BJ (cell line): ENCODE results near the gene CASKIN1. TPM values are rescaled to one million over a fixed set of nuclear protein-coding genes. Genes with fewer than 3 reads are reported as not detected.
"Not testable (repeated sequence)": the region's sequence is repeated elsewhere in the genome, so short reads cannot be mapped to it uniquely, and the experiment has no call there.

Experiments
- CTCF ChIA-PET: fragments of 350-600 bp; formaldehyde crosslinking; extraction: SDS; loops from one replicate; lab custom pipeline; 2021; ENCODE audit warnings: antibody characterized with exemption, inconsistent platforms; lab: Yijun Ruan, JAX
- POLR2A ChIA-PET: fragments of 300-600 bp; sonication (Branson Sonifier 250); formaldehyde crosslinking; extraction: SDS; loops from one replicate; lab custom pipeline; 2021; ENCODE audit warnings: antibody characterized with exemption; lab: Charles Lee
- DNase-seq: peaks from one replicate; pipeline ENCODE4 v3.0.0-alpha.2; 2011; ENCODE audit warnings: low read depth
- H3K27me3 ChIP-seq: 2 replicates; pipeline ENCODE4 v1.6.0; 2011; ENCODE audit warnings: low read length; ENCODE audit not compliant: control insufficient read depth, insufficient read depth
- H3K36me3 ChIP-seq: 2 replicates; pipeline ENCODE4 v1.5.1; 2011; ENCODE audit warnings: low read length; ENCODE audit not compliant: control insufficient read depth, insufficient read depth
- H3K4me3 ChIP-seq: 2 replicates; pipeline ENCODE4 v1.5.1; 2011; ENCODE audit warnings: low read depth, mild to moderate bottlenecking, control low read depth, low read length
- polyA plus RNA-seq: library from polyadenylated mRNA; depleted of rRNA; stranded (reverse); fragments of >200 nt; gene quantifications from 2 replicates; pipeline ENCODE4 v1.2.3, GENCODE V29; 2011
- TF ChIP-seq, protein P1 (sequence below): IDR thresholded peaks from 2 replicates; pipeline ENCODE4 v1.5.1; 2011; ENCODE audit warnings: low read depth, mild to moderate bottlenecking, control low read depth, inconsistent platforms, low read length, moderate library complexity; ENCODE audit not compliant: insufficient read depth

CASKIN1 gene
- polyA plus RNA-seq, 1 experiment, result 0.01 TPM

DNA sequence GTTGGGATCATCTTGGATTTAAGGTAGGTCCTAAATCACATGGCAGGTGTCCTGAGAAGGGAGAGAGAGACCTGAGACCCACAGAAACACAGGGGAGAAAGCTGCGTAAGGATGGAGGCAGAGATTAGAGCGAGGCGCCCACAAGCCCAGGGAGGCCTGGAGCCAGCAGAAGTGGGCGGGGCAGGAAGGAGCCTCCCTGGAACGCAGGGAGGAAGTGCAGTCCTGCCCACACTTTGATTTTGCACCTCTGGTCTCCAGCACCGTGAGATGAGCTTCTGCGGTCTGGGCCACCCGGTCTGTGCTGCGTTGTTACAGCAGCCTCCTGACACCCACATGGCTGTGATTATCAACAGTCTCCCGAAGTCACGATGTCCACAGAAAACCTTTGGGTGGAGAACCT is 46.2 kb upstream of the CASKIN1 start:
- CTCF ChIA-PET, result no interaction called here
- peaks cover 28% of the 10 kb centered on the region for H3K36me3 ChIP-seq
- TF ChIP-seq, protein P1, sequence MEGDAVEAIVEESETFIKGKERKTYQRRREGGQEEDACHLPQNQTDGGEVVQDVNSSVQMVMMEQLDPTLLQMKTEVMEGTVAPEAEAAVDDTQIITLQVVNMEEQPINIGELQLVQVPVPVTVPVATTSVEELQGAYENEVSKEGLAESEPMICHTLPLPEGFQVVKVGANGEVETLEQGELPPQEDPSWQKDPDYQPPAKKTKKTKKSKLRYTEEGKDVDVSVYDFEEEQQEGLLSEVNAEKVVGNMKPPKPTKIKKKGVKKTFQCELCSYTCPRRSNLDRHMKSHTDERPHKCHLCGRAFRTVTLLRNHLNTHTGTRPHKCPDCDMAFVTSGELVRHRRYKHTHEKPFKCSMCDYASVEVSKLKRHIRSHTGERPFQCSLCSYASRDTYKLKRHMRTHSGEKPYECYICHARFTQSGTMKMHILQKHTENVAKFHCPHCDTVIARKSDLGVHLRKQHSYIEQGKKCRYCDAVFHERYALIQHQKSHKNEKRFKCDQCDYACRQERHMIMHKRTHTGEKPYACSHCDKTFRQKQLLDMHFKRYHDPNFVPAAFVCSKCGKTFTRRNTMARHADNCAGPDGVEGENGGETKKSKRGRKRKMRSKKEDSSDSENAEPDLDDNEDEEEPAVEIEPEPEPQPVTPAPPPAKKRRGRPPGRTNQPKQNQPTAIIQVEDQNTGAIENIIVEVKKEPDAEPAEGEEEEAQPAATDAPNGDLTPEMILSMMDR, result no peak
- no peak for DNase-seq
- H3K27me3 ChIP-seq, result no peaks in the 10 kb centered on the region
- no peak overlapping the region for H3K4me3 ChIP-seq
- POLR2A ChIA-PET, result no interaction called here

- H3K36me3 ChIP-seq, result peaks cover 20% of the 10 kb centered on the region
- POLR2A ChIA-PET, H3K4me3 ChIP-seq, DNase-seq, H3K27me3 ChIP-seq: not testable (repeated sequence)
- CTCF ChIA-PET, result interaction anchor here (1.2 kb wide), 1 partner anchor 12 kb away, joined by 4 read pairs; the partner anchor contains the start of gene ECI1
Observed at GRCh38 chr16:2240331-2240730, 43.9 kb upstream of the CASKIN1 start.

- Histone ChIP-seq H3K27me3 (no peaks in the 10 kb centered on the region), H3K36me3 (peaks cover 16% of the 10 kb centered on the region), H3K4me3 (no peak overlapping the region)
- ChIA-PET CTCF (interaction anchor here (0.8 to 0.9 kb wide), 2 partner anchors 11 to 13 kb away, joined by 3 read pairs; partner anchors contain the start of gene ECI1), POLR2A (no interaction called here)
- no peak for DNase-seq
- TF ChIP-seq, protein P1, result no peak
Observed at GRCh38 chr16:2238838-2239675, 42.7 kb upstream of the CASKIN1 start.

DNA sequence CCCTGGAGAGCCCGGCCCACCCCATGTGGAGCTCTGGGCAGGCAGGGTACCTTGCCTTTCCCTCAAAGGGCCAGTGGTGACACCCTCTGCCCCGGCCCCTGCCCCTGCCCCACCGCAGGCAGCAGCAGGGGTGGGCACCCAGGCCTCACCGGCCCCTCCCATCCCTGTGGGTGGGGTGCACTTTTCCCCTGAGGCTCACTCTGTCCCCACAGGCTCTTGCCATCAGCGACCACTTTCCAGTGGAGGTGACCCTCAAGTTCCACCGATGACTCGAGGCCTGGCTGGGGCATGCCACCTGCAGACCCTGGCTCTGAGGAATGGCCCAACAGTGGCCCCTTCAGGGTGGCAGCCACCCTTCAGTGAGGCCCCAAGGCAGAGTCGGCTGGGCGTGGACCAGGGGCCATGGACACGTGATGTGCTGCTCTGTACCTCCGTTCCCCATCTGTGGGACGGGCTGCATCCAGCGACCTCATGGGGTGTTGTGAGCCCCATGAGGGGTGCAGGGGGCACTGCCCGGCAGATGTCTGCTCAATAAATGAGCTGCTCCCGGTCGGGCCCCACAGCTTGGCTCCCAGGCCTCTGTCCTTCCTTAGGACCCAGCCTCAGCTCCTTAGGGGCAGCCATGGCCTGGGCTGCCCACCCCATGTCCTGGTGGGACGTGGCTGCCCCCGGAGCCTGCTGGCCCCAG is 41.9 kb upstream of the CASKIN1 start:
- TF ChIP-seq, protein P1, result no peak
- ChIA-PET CTCF (interaction anchor here (0.8 to 0.9 kb wide), 2 partner anchors 12 to 13 kb away, joined by 3 read pairs; partner anchors contain the start of gene ECI1), POLR2A (no interaction called here)
- Histone ChIP-seq H3K27me3 (no peaks in the 10 kb centered on the region), H3K36me3 (peaks cover 20% of the 10 kb centered on the region), H3K4me3 (no peak overlapping the region)
- DNase-seq, result no peak

DNA sequence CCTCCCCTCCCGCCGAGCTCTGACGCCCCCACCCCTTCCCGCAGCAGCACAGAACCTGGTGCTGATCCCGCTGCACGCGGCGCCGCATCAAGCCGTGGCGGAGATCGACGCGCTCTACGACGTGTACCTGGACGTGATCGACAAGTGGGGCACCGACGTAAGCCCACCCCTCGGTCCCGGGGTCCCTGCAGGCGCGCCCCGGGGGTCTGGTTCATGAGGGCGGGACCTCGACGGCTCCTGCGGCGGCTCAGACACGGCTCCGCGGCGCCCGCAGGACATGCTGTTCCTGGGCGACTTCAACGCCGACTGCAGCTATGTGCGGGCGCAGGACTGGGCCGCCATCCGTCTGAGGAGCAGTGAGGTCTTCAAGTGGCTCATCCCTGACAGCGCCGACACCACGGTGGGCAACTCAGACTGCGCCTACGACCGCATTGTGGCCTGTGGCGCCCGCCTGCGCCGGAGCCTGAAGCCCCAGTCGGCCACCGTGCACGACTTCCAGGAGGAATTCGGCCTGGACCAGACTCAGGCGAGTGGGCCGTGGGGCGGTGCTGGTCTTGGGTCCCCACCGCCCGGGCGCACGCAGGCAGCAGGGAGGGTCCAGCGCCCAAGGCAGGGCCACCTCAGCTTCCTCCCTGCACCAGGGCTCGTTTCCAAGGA is 41.2 kb upstream of the CASKIN1 start:
- DNase-seq, result no peak
- CTCF ChIA-PET, result no interaction called here
- Histone ChIP-seq H3K4me3 (no peak overlapping the region), H3K27me3 (no peaks in the 10 kb centered on the region), H3K36me3 (peaks cover 23% of the 10 kb centered on the region)
- POLR2A ChIA-PET, result no interaction called here
- TF ChIP-seq, protein P1, result no peak
